Skeletal muscle tissue (tissue), 4 donors: ENCODE measurements around the gene PROSER3. TPM values are rescaled to one million over a fixed set of nuclear protein-coding genes. Genes with fewer than 3 reads are reported as not detected.
A peak's percentile ranks its signal among the peaks of the same experiment; 100 is the strongest.
"Not testable (repeated sequence)": the region's sequence is repeated elsewhere in the genome, so short reads cannot be mapped to it uniquely, and the experiment has no call there.

ENCODE experiments used
- H3K27ac ChIP-seq: one replicate; pipeline ENCODE4 v1.7.0; 2013; ENCODE audit warnings: mild to moderate bottlenecking, low read depth, low read length, inconsistent platforms
- H3K27me3 ChIP-seq, 3 donors: one replicate each; pipeline ENCODE4 v1.7.0; 2013; ENCODE audit warnings: low read length in 3 of 3; ENCODE audit not compliant: control insufficient read depth in 3 of 3, insufficient read depth in 3 of 3
- H3K36me3 ChIP-seq, 3 donors: one replicate each; pipeline ENCODE4 v1.7.0; 2013; ENCODE audit warnings: low read length in 3 of 3; ENCODE audit not compliant: control insufficient read depth in 3 of 3, insufficient read depth in 3 of 3
- H3K4me1 ChIP-seq, 3 donors: one replicate each; pipeline ENCODE4 v1.7.0; 2013; ENCODE audit warnings: low read length in 3 of 3, mild to moderate bottlenecking in 3 of 3; ENCODE audit not compliant: control insufficient read depth in 3 of 3, insufficient read depth in 3 of 3
- H3K4me3 ChIP-seq, 3 donors: one replicate each; pipeline ENCODE4 v1.7.0; 2013; ENCODE audit warnings: low read length in 3 of 3
- H3K9ac ChIP-seq, 3 donors: one replicate each; pipeline ENCODE4 v1.7.0; 2013; ENCODE audit warnings: low read length in 3 of 3, mild to moderate bottlenecking in 3 of 3, moderate library complexity in 2 of 3, low read depth in 1 of 3
- H3K9me3 ChIP-seq, 3 donors: one replicate each; pipeline ENCODE4 v1.7.0; 2013; ENCODE audit warnings: low read length in 3 of 3; ENCODE audit not compliant: control insufficient read depth in 3 of 3
- total RNA-seq: library from RNA; depleted of rRNA; stranded (reverse); fragments of >200 nt; gene quantifications from one replicate; pipeline ENCODE4 v1.2.3, GENCODE V29; 2014
- donor health status: Osteomylitis.

The PROSER3 gene
- total RNA-seq, 1 donor from 2014 or later, result 1.0 TPM

GRCh38 chr19:35764432-35765315, 6.7 kb downstream of the PROSER3 start:
- Histone ChIP-seq H3K4me3 (no peak overlapping the region), H3K36me3 (peaks cover 9 to 16% (median 10%) of the 10 kb centered on the region in 3 donors), H3K4me1 (no peaks in the 10 kb centered on the region)

GRCh38 chr19:35766571-35767104, 8.7 kb downstream of the PROSER3 start:
- Histone ChIP-seq H3K9ac (no peak overlapping the region), H3K4me1 (no peaks in the 10 kb centered on the region), H3K27ac (no peak overlapping the region), H3K36me3 (peaks cover 5 to 12% (median 10%) of the 10 kb centered on the region in 3 donors), H3K9me3 (no peaks in the 10 kb centered on the region), H3K4me3 (no peak overlapping the region), H3K27me3 (no peaks in the 10 kb centered on the region)

More at GRCh38 chr19:35764432-35765315, 6.7 kb downstream of the PROSER3 start:
- H3K9ac ChIP-seq, result no peak overlapping the region
- no peak overlapping the region for H3K27ac ChIP-seq
- no peaks in the 10 kb centered on the region for H3K27me3 ChIP-seq
- no peaks in the 10 kb centered on the region for H3K9me3 ChIP-seq

- H3K27ac ChIP-seq, result no peak overlapping the region
- H3K36me3 ChIP-seq, result peaks cover 5 to 7% (median 5%) of the 10 kb centered on the region in 3 donors
- H3K9ac ChIP-seq, result no peak overlapping the region
- H3K9me3 ChIP-seq, result no peaks in the 10 kb centered on the region
- H3K4me1 ChIP-seq, result no peaks in the 10 kb centered on the region
- no peak overlapping the region for H3K4me3 ChIP-seq
- H3K27me3 ChIP-seq, result no peaks in the 10 kb centered on the region
These were observed 9.5 kb downstream of the PROSER3 start for GRCh38 chr19:35767288-35768081.

DNA sequence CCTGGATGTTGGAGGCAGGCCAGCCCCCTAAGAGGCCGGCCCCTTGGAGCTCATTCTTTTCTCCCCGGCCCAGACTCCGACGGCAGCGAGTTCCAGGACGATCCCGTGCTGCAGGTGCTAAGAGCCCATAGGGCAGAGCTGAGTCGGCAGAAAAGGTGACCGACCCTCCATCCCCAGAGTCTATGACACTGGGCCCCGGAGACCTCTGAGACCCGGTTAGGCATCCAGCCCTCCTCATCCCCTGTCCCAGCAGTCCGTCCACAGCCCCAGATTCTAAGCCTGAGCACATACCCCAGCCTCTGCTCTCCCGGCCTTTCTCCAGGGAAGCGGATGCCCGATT, 10.1 kb downstream of the PROSER3 start:
- H3K36me3 ChIP-seq, result peaks cover 5 to 7% (median 5%) of the 10 kb centered on the region in 3 donors
- H3K9me3 ChIP-seq, result no peaks in the 10 kb centered on the region
- no peak overlapping the region for H3K4me3 ChIP-seq
- H3K27ac ChIP-seq, result no peak overlapping the region
- no peaks in the 10 kb centered on the region for H3K27me3 ChIP-seq
- no peak overlapping the region for H3K9ac ChIP-seq
- no peaks in the 10 kb centered on the region for H3K4me1 ChIP-seq

DNA sequence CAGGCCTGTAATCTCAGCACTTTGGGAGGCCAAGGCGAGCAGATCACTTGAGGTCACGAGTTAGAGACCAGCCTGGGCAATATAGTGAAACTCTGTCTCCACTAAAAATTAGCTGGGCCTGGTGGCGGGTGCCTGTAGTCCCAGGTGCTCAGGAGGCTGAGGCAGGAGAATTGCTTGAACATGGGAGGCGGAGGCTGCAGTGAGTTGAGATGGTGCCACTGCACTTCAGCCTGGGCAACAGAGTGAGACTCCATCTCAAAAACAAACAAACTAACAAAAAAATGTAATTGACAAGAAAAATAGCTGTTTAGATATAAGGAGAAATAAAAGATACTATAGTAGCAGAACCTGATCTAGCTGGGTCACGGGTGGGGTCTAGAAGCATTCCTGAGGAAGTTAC, 14.4 kb downstream of the PROSER3 start:
- H3K27me3 ChIP-seq, H3K9me3 ChIP-seq, H3K9ac ChIP-seq, H3K4me3 ChIP-seq, H3K36me3 ChIP-seq, H3K27ac ChIP-seq: not testable (repeated sequence)
- H3K4me1 ChIP-seq, result peaks cover 10 to 13% (median 11%) of the 10 kb centered on the region in 3 donors

GRCh38 chr19:35773020-35773806, 15.2 kb downstream of the PROSER3 start:
- H3K27ac ChIP-seq, result no peak overlapping the region
- peaks cover 0 to 4% (median 0%) of the 10 kb centered on the region in 3 donors for H3K36me3 ChIP-seq
- H3K4me3 ChIP-seq, result no peak overlapping the region
- H3K9ac ChIP-seq, result no peak overlapping the region
- H3K27me3 ChIP-seq, result no peaks in the 10 kb centered on the region
- H3K4me1 ChIP-seq, result peaks cover 10 to 13% (median 11%) of the 10 kb centered on the region in 3 donors
- no peaks in the 10 kb centered on the region for H3K9me3 ChIP-seq

DNA sequence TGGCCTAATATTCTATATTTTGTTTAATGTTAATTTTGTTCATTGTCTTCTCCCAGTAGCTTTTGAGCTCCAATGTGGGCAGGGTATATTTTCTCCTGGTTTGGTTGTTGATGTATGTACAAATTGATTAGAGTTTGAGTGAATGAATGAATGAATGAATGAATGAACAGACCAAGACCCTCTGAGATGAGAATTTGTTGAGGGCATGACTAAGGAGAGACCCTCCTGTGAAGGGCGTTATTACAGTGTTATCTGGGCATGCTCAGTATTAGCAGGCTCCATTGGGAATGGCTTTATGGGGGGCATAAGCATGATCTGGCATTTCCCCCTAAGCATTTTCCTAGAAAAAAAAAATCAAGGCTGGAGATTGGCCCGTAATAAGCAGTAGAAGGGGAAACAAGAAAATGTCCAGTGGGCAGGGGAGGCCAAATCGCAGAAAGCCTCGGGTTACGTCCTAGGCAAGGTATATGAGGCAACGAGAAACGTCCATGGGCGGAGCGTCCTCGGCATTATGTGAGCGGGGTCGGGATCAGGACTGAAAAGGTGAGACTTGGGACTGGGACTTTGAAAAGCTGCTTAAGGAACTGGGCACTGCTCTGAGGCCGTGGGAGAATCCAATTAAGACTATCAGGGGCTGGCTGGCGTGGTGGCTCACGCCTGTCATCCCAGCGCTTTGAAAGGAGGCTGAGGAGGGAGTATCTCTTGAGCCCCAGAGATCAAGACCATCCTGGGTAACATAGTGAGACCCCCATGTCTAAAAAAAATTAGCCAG, 16.5 kb downstream of the PROSER3 start:
- peak overlapping the region in 2 of 3 donors; percentile 24 to 76 for H3K9ac ChIP-seq
- no peak overlapping the region for H3K27ac ChIP-seq
- H3K4me1 ChIP-seq, result peaks cover 10 to 13% (median 11%) of the 10 kb centered on the region in 3 donors
- no peaks in the 10 kb centered on the region for H3K27me3 ChIP-seq
- no peaks in the 10 kb centered on the region for H3K9me3 ChIP-seq
- peaks cover 4 to 10% (median 4%) of the 10 kb centered on the region in 3 donors for H3K36me3 ChIP-seq
- H3K4me3 ChIP-seq, result peak overlapping the region; percentile 73 to 83 (median 76)

- Histone ChIP-seq H3K9me3 (no peaks in the 10 kb centered on the region), H3K27me3 (no peaks in the 10 kb centered on the region), H3K36me3 (peaks cover 4 to 13% (median 7%) of the 10 kb centered on the region in 3 donors), H3K27ac (no peak overlapping the region), H3K9ac (peak overlapping the region in 2 of 3 donors; percentile 24 to 76), H3K4me3 (peak overlapping the region; percentile 73 to 83 (median 76)), H3K4me1 (peaks cover 10 to 13% (median 11%) of the 10 kb centered on the region in 3 donors)
These were observed 17.0 kb downstream of the PROSER3 start for GRCh38 chr19:35775046-35775297.
